B cell (primary cell): Measurements from ENCODE around the gene KRTAP4-6. TPM values are rescaled to one million over a fixed set of nuclear protein-coding genes. Genes with fewer than 3 reads are reported as not detected.

ENCODE experiments used
- ATAC-seq: fragments of 200-7000 bp; cut with Tn5 transposase; one replicate; pipeline ENCODE4 v1.10.0; 2021; ENCODE audit warnings: low read depth, mild to moderate bottlenecking, moderate number of reproducible peaks, moderate library complexity
- CTCF ChIA-PET: fragments of 350-600 bp; sonication (Branson Sonifier 250); formaldehyde crosslinking; loops from one replicate; lab custom pipeline; 2021; ENCODE audit warnings: antibody characterized with exemption, inconsistent platforms; lab: Charles Lee
- POLR2A ChIA-PET: fragments of 350-600 bp; sonication (Branson Sonifier 250); formaldehyde crosslinking; loops from one replicate; lab custom pipeline; 2021; ENCODE audit warnings: antibody characterized with exemption; lab: Charles Lee
- DNase-seq: peaks from one replicate; pipeline ENCODE4 v3.0.0; 2013
- H2AFZ ChIP-seq: 2 replicates; pipeline ENCODE4 v1.6.1; 2012; ENCODE audit warnings: mild to moderate bottlenecking, low read depth, low read length; ENCODE audit not compliant: insufficient read depth, poor library complexity, severe bottlenecking
- H3K27ac ChIP-seq, 2 donors: 1 replicate in 1 of 2; 2 replicates in 1 of 2; pipeline ENCODE4 v1.5.1; 2012 to 2013; ENCODE audit warnings: low read length in 2 of 2, mild to moderate bottlenecking in 2 of 2, moderate library complexity in 1 of 2
- H3K27me3 ChIP-seq, 4 experiments: fragments of 200-600 bp in 1 of 4; sonication (generic) in 1 of 4; replicated peaks in 1 of 4; 1 replicate in 2 of 4; 2 replicates in 2 of 4; pipeline versions ENCODE4 v1.6.1 to v1.7.0; 2013 to 2016; ENCODE audit warnings: low read length in 3 of 4, mild to moderate bottlenecking in 2 of 4, mixed read lengths in 1 of 4, moderate library complexity in 1 of 4; ENCODE audit not compliant: insufficient read depth in 4 of 4, control insufficient read depth in 3 of 4; ENCODE audit errors: control extremely low read depth in 1 of 4
- H3K36me3 ChIP-seq, 2 experiments: replicated peaks in 1 of 2; 1 replicate in 1 of 2; 2 replicates in 1 of 2; pipeline versions ENCODE4 v1.6.1 to v1.7.1; 2013; ENCODE audit warnings: low read length in 1 of 2; ENCODE audit not compliant: insufficient read depth in 2 of 2, control insufficient read depth in 1 of 2; ENCODE audit errors: control extremely low read depth in 1 of 2, extremely low read depth in 1 of 2
- H3K4me1 ChIP-seq, 2 donors: fragments of 200-600 bp in 1 of 2; sonication (generic) in 1 of 2; 1 replicate in 1 of 2; 2 replicates in 1 of 2; pipeline versions ENCODE4 v1.5.1 to v1.6.1; 2013 to 2017; ENCODE audit warnings: low read length in 2 of 2; ENCODE audit not compliant: control insufficient read depth in 2 of 2, insufficient read depth in 2 of 2
- H3K4me2 ChIP-seq: replicated peaks from 2 replicates; pipeline ENCODE3; 2012; ENCODE audit warnings: mild to moderate bottlenecking, low read depth, low read length; ENCODE audit not compliant: poor library complexity, severe bottlenecking
- H3K4me3 ChIP-seq, 5 experiments: fragments of 200-600 bp in 1 of 5; sonication (generic) in 1 of 5; 1 replicate in 3 of 5; 2 replicates in 2 of 5; pipeline versions ENCODE4 v1.5.1 to v1.7.0; 2011 to 2016; ENCODE audit warnings: low read length in 4 of 5, mild to moderate bottlenecking in 4 of 5, low read depth in 2 of 5, control low read depth in 1 of 5, moderate library complexity in 1 of 5; ENCODE audit not compliant: insufficient read depth in 1 of 5; ENCODE audit errors: control extremely low read depth in 1 of 5, extremely low read depth in 1 of 5
- H3K79me2 ChIP-seq: fragments of 200-600 bp; sonication (generic); one replicate; pipeline ENCODE4 v1.6.0; 2016; ENCODE audit warnings: low read length; ENCODE audit not compliant: control insufficient read depth, insufficient read depth
- H3K9ac ChIP-seq: fragments of 200-600 bp; sonication (generic); 2 replicates; pipeline ENCODE4 v1.6.1; 2017; ENCODE audit warnings: mild to moderate bottlenecking, low read length, moderate library complexity
- H3K9me3 ChIP-seq, 3 donors: one replicate each; pipeline versions ENCODE4 v1.6.1 to v1.7.1; 2013; ENCODE audit warnings: low read length in 2 of 3; ENCODE audit not compliant: control insufficient read depth in 2 of 3, insufficient read depth in 1 of 3; ENCODE audit errors: control extremely low read depth in 1 of 3
- H4K20me1 ChIP-seq: 2 replicates; pipeline ENCODE4 v1.6.0; 2012; ENCODE audit warnings: mild to moderate bottlenecking, low read length; ENCODE audit not compliant: insufficient read depth, control insufficient read depth, poor library complexity, severe bottlenecking
- H3K27ac Mint-ChIP-seq: one replicate; pipeline ENCODE4 v1.8.0; 2021; ENCODE audit warnings: mixed read lengths
- H3K27me3 Mint-ChIP-seq: one replicate; pipeline ENCODE4 v1.8.0; 2021; ENCODE audit warnings: mixed read lengths
- H3K4me1 Mint-ChIP-seq: one replicate; pipeline ENCODE4 v1.8.0; 2021; ENCODE audit warnings: mixed read lengths
- H3K4me3 Mint-ChIP-seq: one replicate; pipeline ENCODE4 v1.8.0; 2021; ENCODE audit warnings: mixed read lengths
- H3K9me3 Mint-ChIP-seq: one replicate; pipeline ENCODE4 v1.8.0; 2022; ENCODE audit warnings: mixed read lengths; ENCODE audit not compliant: insufficient read depth
- EZH2 ChIP-seq: IDR thresholded peaks from 2 replicates; pipeline ENCODE4 v1.6.1; 2012; ENCODE audit warnings: borderline replicate concordance, low read depth, mild to moderate bottlenecking, moderate library complexity, low read length; ENCODE audit not compliant: insufficient read depth, poor library complexity, severe bottlenecking
- WGBS: methylation state at CpG from one replicate; pipeline ENCODE4 v1.1.5; 2013; ENCODE audit warnings: missing lambda C conversion rate; ENCODE audit not compliant: insufficient coverage; 5-methylcytosine and 5-hydroxymethylcytosine counted together
- intact Hi-C: fragments of 100-400 bp; cut with micrococcal nuclease; formaldehyde crosslinking; loops from one replicate; pipeline ENCODE4 v1.10.0; 2022
- polyA plus RNA-seq: library from polyadenylated mRNA; depleted of rRNA; stranded (reverse); fragments of >200 nt; gene quantifications from 2 replicates; pipeline ENCODE4 v1.2.3, GENCODE V29; 2012
- small RNA-seq: library from RNA; depleted of rRNA; stranded (forward); fragments of <200 nt; gene quantifications from one replicate; pipeline ENCODE3, GENCODE V24; 2012; ENCODE audit warnings: low replicate concordance, low read depth; ENCODE audit not compliant: insufficient read length
- total RNA-seq, 2 donors: library from RNA; stranded (reverse); fragments of 120-200 nt in 1 of 2; gene quantifications; 1 replicate in 1 of 2; 2 replicates in 1 of 2; pipeline versions ENCODE4 v1.2.3 to v1.2.4, GENCODE V29; 2013 to 2022
- TF ChIP-seq, protein P1 (sequence below): fragments of 200-600 bp; IDR thresholded peaks from one replicate; pipeline ENCODE4 v1.8.0; 2022; ENCODE audit warnings: antibody characterized with exemption, mild to moderate bottlenecking

KRTAP4-6 gene
- total and polyA plus RNA-seq, 2 donors (not counting 1 experiment from before 2014, with no cell fraction given) = not detected

DNA sequence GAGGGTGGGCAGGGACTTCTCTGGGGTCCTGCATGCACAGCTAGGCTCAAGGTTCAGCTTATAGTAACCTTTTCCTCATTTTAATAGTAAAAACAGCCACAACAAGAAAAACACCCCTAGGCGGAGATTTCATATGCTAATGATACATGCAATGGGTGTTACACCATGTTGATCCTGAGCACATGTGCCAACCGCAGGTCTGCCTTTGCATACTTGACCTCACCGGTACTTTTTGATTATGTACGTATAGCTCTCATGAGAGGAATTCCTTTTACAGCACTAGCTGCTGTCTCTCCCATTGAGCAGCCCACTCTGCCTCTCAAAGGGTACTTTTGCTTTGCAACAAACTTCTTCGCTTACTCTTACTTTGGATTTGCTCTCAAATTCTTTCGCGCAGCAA, 44.3 kb downstream of the KRTAP4-6 start:
- H3K4me1 ChIP-seq = peaks cover 4 to 7% of the 10 kb centered on the region in 2 donors
- TF ChIP-seq EZH2 = no peak
- TF ChIP-seq, protein P1, sequence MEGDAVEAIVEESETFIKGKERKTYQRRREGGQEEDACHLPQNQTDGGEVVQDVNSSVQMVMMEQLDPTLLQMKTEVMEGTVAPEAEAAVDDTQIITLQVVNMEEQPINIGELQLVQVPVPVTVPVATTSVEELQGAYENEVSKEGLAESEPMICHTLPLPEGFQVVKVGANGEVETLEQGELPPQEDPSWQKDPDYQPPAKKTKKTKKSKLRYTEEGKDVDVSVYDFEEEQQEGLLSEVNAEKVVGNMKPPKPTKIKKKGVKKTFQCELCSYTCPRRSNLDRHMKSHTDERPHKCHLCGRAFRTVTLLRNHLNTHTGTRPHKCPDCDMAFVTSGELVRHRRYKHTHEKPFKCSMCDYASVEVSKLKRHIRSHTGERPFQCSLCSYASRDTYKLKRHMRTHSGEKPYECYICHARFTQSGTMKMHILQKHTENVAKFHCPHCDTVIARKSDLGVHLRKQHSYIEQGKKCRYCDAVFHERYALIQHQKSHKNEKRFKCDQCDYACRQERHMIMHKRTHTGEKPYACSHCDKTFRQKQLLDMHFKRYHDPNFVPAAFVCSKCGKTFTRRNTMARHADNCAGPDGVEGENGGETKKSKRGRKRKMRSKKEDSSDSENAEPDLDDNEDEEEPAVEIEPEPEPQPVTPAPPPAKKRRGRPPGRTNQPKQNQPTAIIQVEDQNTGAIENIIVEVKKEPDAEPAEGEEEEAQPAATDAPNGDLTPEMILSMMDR = no peak
- no peak overlapping the region for H3K27ac ChIP-seq
- no peaks in the 10 kb centered on the region for H3K79me2 ChIP-seq
- no peaks in the 10 kb centered on the region for H4K20me1 ChIP-seq
- DNase-seq = no peak
- peaks cover 0 to 5% (median 0%) of the 10 kb centered on the region in 4 experiments for H3K27me3 ChIP-seq
- ChIA-PET CTCF (no interaction called here), POLR2A (no interaction called here)
- H3K9me3 ChIP-seq = peaks cover 0 to 11% (median 0%) of the 10 kb centered on the region in 3 donors
- Mint-ChIP-seq H3K9me3 (peaks cover 2% of the 10 kb centered on the region), H3K4me3 (no peak overlapping the region), H3K4me1 (peaks cover 8% of the 10 kb centered on the region), H3K27ac (no peak overlapping the region), H3K27me3 (peaks cover 29% of the 10 kb centered on the region)
- intact Hi-C loops = no loop called here
- ATAC-seq = no peak
- no peaks in the 10 kb centered on the region for H3K36me3 ChIP-seq
- no peak overlapping the region for H3K9ac ChIP-seq
- WGBS = 88% methylated on average over 5 of the region's 7 CpGs
- H3K4me3 ChIP-seq = no peak overlapping the region
- no peak overlapping the region for H3K4me2 ChIP-seq
- no peak overlapping the region for H2AFZ ChIP-seq

Small RNA genes within 50 kb of the gene (small RNA-seq; reads per million reads assigned to genes)
- gene KRTAP4-17P = not detected

Other genes starting within 250 kb of the KRTAP4-6 start
Only the 30 nearest of the 39 such genes appear.
- not detected in 2 replicates for gene KRTAP3-3, start 146.4 kb downstream of the KRTAP4-6 start, total RNA-seq
- not detected in 2 replicates for gene KRTAP3-3, start 146.4 kb downstream of the KRTAP4-6 start, polyA plus RNA-seq
- not detected in 2 replicates for gene KRTAP3-2, start 140.6 kb downstream of the KRTAP4-6 start, total RNA-seq
- not detected in 2 replicates for gene KRTAP3-2, start 140.6 kb downstream of the KRTAP4-6 start, polyA plus RNA-seq
- not detected in 2 replicates for gene KRTAP3-1, start 131.4 kb downstream of the KRTAP4-6 start, total RNA-seq
- gene KRTAP3-1, start 131.4 kb downstream of the KRTAP4-6 start, polyA plus RNA-seq = not detected in 2 replicates
- not detected in 2 replicates for gene KRTAP1-5, start 113.3 kb downstream of the KRTAP4-6 start, total RNA-seq
- gene KRTAP1-5, start 113.3 kb downstream of the KRTAP4-6 start, polyA plus RNA-seq = not detected in 2 replicates
- gene KRTAP1-4, start 110.3 kb downstream of the KRTAP4-6 start, total RNA-seq = not detected in 2 replicates
- gene KRTAP1-4, start 110.3 kb downstream of the KRTAP4-6 start, polyA plus RNA-seq = not detected in 2 replicates
- not detected in 2 replicates for gene KRTAP1-3, start 105.7 kb downstream of the KRTAP4-6 start, total RNA-seq
- not detected in 2 replicates for gene KRTAP1-3, start 105.7 kb downstream of the KRTAP4-6 start, polyA plus RNA-seq
- gene KRTAP1-1, start 99.1 kb downstream of the KRTAP4-6 start, total RNA-seq = not detected in 2 replicates
- gene KRTAP1-1, start 99.1 kb downstream of the KRTAP4-6 start, polyA plus RNA-seq = not detected in 2 replicates
- gene KRTAP2-1, start 93.2 kb downstream of the KRTAP4-6 start, total RNA-seq = not detected in 2 replicates
- not detected in 2 replicates for gene KRTAP2-1, start 93.2 kb downstream of the KRTAP4-6 start, polyA plus RNA-seq
- gene KRTAP2-2, start 85.3 kb downstream of the KRTAP4-6 start, total RNA-seq = not detected in 2 replicates
- not detected in 2 replicates for gene KRTAP2-2, start 85.3 kb downstream of the KRTAP4-6 start, polyA plus RNA-seq
- not detected in 2 replicates for gene KRTAP2-3, start 80.4 kb downstream of the KRTAP4-6 start, total RNA-seq
- not detected in 2 replicates for gene KRTAP2-3, start 80.4 kb downstream of the KRTAP4-6 start, polyA plus RNA-seq
- gene KRTAP2-4, start 74.7 kb downstream of the KRTAP4-6 start, total RNA-seq = not detected in 2 replicates
- not detected in 2 replicates for gene KRTAP2-4, start 74.7 kb downstream of the KRTAP4-6 start, polyA plus RNA-seq
- gene KRTAP4-7, start 56.4 kb downstream of the KRTAP4-6 start, total RNA-seq = not detected in 2 replicates
- not detected in 2 replicates for gene KRTAP4-7, start 56.4 kb downstream of the KRTAP4-6 start, polyA plus RNA-seq
- not detected in 2 replicates for gene KRTAP4-8, start 42.4 kb downstream of the KRTAP4-6 start, total RNA-seq
- not detected in 2 replicates for gene KRTAP4-8, start 42.4 kb downstream of the KRTAP4-6 start, polyA plus RNA-seq
- not detected in 2 replicates for gene KRTAP4-16, start 38.3 kb downstream of the KRTAP4-6 start, total RNA-seq
- not detected in 2 replicates for gene KRTAP4-16, start 38.3 kb downstream of the KRTAP4-6 start, polyA plus RNA-seq
- gene KRTAP4-9, start 35.2 kb downstream of the KRTAP4-6 start, total RNA-seq = not detected in 2 replicates
- not detected in 2 replicates for gene KRTAP4-9, start 35.2 kb downstream of the KRTAP4-6 start, polyA plus RNA-seq
- gene KRTAP4-11, start 22.2 kb downstream of the KRTAP4-6 start, total RNA-seq = not detected in 2 replicates
- not detected in 2 replicates for gene KRTAP4-11, start 22.2 kb downstream of the KRTAP4-6 start, polyA plus RNA-seq
- not detected in 2 replicates for gene KRTAP4-12, start 16.4 kb downstream of the KRTAP4-6 start, total RNA-seq
- gene KRTAP4-12, start 16.4 kb downstream of the KRTAP4-6 start, polyA plus RNA-seq = 0.12 TPM in 1 of 2 replicates, not detected in the other
- gene KRTAP4-5, start 9.3 kb upstream of the KRTAP4-6 start, total RNA-seq = not detected in 2 replicates
- not detected in 2 replicates for gene KRTAP4-5, start 9.3 kb upstream of the KRTAP4-6 start, polyA plus RNA-seq
- not detected in 2 replicates for gene KRTAP4-4, start 20.2 kb upstream of the KRTAP4-6 start, total RNA-seq
- gene KRTAP4-4, start 20.2 kb upstream of the KRTAP4-6 start, polyA plus RNA-seq = not detected in 2 replicates
- not detected in 2 replicates for gene KRTAP4-3, start 27.7 kb upstream of the KRTAP4-6 start, total RNA-seq
- not detected in 2 replicates for gene KRTAP4-3, start 27.7 kb upstream of the KRTAP4-6 start, polyA plus RNA-seq
- not detected in 2 replicates for gene KRTAP4-2, start 37.7 kb upstream of the KRTAP4-6 start, total RNA-seq
- not detected in 2 replicates for gene KRTAP4-2, start 37.7 kb upstream of the KRTAP4-6 start, polyA plus RNA-seq
- gene KRTAP4-1, start 44.4 kb upstream of the KRTAP4-6 start, total RNA-seq = not detected in 2 replicates
- gene KRTAP4-1, start 44.4 kb upstream of the KRTAP4-6 start, polyA plus RNA-seq = not detected in 2 replicates
- gene KRTAP9-1, start 49.3 kb upstream of the KRTAP4-6 start, total RNA-seq = not detected in 2 replicates
- gene KRTAP9-1, start 49.3 kb upstream of the KRTAP4-6 start, polyA plus RNA-seq = not detected in 2 replicates
- gene KRTAP9-2, start 86.1 kb upstream of the KRTAP4-6 start, total RNA-seq = not detected in 2 replicates
- not detected in 2 replicates for gene KRTAP9-2, start 86.1 kb upstream of the KRTAP4-6 start, polyA plus RNA-seq
- gene KRTAP9-3, start 91.9 kb upstream of the KRTAP4-6 start, total RNA-seq = not detected in 2 replicates
- gene KRTAP9-3, start 91.9 kb upstream of the KRTAP4-6 start, polyA plus RNA-seq = not detected in 2 replicates
- gene KRTAP9-8, start 97.5 kb upstream of the KRTAP4-6 start, total RNA-seq = not detected in 2 replicates
- not detected in 2 replicates for gene KRTAP9-8, start 97.5 kb upstream of the KRTAP4-6 start, polyA plus RNA-seq
- gene KRTAP9-4, start 109.1 kb upstream of the KRTAP4-6 start, total RNA-seq = not detected in 2 replicates
- not detected in 2 replicates for gene KRTAP9-4, start 109.1 kb upstream of the KRTAP4-6 start, polyA plus RNA-seq
- gene KRTAP9-9, start 114.8 kb upstream of the KRTAP4-6 start, total RNA-seq = not detected in 2 replicates
- gene KRTAP9-9, start 114.8 kb upstream of the KRTAP4-6 start, polyA plus RNA-seq = not detected in 2 replicates
- gene KRTAP9-6, start 124.8 kb upstream of the KRTAP4-6 start, total RNA-seq = not detected in 2 replicates
- gene KRTAP9-6, start 124.8 kb upstream of the KRTAP4-6 start, polyA plus RNA-seq = not detected in 2 replicates
- gene KRTAP9-7, start 135.2 kb upstream of the KRTAP4-6 start, total RNA-seq = not detected in 2 replicates
- not detected in 2 replicates for gene KRTAP9-7, start 135.2 kb upstream of the KRTAP4-6 start, polyA plus RNA-seq